Activated T-cell treated with anti-CD3 and anti-CD28 coated beads for 48 hours (primary cell): ENCODE measurements around the gene TRIP13.

Experiments used
- DNase-seq: peaks from one replicate; pipeline ENCODE4 v3.0.0-alpha.2; 2020; ENCODE audit warnings: low read depth

TRIP13 gene

DNA sequence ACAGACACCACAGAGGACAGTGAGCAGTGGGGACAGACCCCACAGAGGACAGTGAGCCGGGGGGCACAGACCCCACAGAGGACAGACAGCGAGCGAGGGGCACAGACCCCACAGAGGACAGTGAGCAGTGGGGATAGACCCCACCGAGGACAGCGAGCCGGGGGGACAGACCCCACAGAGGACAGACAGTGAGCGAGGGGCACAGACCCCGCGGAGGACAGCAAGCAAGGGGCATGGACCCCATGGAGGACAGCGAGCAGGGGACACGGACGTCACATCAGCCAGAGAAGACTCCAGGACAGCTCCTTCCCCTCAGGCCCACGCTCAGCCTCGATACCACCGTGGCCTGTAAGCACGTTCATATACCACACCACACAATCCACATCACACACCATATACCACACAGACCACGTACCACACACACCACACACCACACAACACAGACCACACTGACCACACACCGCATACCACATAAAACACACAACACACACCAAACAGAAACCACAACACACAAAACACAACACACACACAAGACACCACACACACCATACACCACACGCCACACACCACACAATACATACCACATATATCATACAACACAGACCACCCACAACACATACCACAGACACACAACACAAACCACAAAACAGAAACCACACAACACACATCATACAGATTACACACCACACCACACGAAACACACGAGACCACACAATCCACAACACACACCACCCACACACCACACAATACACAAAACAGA lies 36.7 kb upstream of the TRIP13 start:
- DNase-seq = no peak

DNA sequence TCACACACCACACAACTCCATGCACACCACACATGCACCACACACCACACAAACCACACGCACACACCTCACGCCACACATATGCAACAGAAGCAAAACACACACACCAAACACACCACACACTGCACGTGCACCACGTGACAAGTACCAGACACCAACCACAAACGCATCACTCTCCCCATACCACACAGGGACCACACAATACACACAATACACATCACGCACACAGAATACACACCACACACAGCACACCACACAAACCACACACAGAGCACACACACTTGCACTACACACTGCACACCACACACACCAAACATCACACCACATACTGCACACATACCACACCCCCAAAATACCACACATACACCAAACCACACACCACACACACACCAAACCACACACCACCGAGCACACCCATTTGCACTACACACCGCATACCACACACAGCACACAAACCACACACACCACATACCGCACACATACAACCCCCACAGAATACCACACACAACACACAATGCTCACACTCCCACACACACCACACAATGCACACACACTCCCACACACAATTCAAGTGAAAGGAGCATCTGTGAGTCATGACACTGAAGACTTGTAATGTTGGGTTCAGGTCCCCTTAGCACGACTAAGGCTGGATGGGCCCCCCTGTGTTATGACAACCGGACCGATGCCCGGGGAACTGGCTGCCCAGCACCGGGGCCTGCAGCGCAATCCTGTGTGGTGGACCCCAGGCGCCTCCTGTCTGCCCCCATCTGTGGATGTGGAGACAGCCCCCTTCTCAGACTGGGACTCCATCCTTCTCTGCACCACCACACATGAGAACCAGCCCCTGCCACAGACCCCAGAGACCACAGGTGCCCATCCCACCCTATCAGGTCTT lies 35.9 kb upstream of the TRIP13 start:
- DNase-seq = no peak

DNA sequence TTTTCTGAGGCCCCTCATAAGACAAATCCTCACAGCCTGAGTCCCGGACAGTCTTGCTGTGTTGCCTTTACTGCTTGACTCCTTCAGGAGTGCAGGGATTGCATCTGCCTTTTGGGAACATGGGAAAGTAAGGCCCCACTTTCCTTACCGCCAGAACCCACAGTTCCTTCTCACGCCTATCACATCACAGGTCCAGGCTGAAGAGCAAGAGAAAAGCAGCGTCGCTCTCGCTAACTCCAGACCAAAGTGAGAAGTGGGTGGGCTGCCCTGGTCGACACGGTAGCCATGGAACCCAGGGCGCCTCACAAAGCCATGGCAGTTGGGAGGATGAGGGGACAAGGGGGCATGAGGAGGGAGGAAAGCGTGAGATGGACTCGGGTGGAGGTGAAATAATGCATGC lies 34.0 kb upstream of the TRIP13 start:
- no peak for DNase-seq

DNA sequence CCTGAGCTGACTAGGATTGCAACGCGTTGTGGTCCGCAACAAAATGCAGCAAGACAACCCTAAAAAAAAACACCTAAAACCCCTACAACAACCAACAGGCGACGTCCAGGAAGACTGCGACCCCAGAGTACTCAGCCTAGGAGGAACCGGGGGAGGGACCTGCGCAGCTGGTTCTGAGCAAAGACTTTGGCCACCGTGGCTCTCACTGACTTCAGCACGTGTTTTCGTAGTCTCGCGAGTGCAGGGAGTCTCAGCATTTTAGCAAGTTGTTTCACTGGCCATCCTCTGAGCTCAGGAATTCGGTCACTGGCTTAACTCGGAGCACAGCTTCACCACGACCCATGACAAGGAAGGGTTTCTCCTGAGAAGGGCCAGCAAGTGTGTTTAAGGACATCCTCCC lies 33.3 kb upstream of the TRIP13 start:
- no peak for DNase-seq

DNA sequence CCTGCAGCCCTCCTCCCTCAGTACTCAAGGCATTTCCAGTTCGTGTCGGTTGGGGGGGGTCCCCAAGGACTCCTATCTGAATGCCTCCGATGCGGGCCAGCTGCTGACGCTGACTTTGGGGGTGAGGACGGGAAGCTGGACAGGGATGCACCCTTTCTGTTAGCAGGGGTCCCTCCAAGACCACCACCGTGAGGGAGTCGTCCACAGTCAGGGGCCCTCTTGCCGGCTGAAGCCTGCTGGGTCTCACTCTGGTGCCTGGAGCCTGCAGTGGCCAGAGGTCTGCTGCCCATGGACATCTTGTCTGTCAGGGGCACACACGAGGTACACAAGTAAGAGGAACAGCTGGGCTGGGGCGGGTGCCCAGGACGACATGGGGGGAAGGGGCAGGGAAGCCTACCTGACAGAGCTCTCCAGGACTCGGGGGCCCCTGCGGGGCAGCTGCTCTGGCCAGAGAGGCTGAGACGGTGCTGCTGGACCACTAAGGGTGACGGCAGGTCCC lies 32.8 kb upstream of the TRIP13 start:
- no peak for DNase-seq

DNA sequence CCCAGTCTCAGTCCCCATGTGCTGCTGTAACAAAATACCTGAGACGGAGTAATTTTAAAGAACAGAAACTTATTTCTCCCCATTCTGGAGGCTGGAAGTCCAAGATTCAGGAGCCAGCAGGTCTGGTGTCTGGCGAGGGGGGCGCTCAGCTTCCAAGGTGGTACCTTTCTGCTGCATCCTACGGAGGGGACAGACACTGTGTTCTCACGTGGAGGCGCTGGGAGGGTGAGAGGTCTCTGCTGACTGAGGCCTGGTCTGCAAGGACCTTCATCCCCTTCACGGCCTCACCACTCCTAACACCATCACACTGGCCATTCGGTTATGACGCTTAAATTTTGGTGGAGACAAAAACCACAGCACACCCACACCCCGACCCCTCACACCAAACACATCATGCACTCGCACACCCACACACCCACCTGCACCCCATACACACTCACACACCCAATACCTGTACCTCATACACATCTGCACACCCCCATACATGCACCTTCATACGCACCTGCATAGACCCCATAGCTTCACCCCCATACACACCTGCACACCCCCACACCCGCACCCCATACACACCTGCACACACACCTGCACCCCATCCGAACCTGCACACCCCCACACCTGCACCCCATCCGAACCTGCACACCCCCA lies 32.1 kb upstream of the TRIP13 start:
- no peak for DNase-seq

DNA sequence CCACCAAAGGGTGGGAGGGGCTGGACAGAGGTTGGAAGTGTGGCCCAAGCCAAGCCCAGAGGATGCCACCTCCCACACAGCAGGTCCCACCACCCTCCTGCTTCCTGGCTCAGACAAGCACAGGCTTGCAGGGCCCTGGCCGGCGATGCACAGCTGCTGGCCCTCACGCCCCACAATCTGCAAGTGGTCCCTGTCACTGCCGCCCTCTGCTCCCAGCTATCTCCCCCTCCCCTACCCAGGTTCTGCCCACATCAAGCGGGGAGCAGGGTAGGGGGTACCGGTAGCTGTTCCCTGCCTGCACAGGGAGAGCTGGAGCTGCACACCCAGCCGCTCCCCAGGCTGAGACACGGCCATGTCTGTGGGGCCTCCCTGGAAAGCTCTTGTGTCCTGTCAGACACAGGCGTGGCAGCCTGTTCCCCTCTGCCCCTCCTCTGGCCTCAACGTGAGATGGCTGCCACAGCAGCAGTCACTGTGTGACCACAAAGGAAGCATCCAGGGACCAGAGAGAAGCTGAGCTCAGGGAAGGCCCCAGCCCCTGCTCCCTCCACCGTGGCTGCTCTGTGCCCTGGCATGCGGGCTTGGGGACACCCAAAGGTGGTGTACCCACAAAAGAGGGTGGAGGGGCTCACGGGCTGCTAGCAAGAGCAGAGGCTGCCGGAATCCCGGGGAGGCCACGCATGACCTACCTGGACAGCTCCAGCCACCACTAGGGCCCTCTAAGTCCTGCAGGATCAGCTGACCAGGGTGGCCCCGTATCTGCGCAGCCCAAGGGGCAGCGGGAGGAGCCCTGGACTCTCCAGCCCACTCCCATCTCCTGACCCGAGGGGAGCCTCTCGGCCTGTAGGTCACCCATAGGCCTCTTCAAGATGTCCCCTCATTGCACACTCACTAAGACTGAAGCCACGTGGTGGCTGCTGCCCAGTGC lies 31.0 kb upstream of the TRIP13 start:
- no peak for DNase-seq

DNA sequence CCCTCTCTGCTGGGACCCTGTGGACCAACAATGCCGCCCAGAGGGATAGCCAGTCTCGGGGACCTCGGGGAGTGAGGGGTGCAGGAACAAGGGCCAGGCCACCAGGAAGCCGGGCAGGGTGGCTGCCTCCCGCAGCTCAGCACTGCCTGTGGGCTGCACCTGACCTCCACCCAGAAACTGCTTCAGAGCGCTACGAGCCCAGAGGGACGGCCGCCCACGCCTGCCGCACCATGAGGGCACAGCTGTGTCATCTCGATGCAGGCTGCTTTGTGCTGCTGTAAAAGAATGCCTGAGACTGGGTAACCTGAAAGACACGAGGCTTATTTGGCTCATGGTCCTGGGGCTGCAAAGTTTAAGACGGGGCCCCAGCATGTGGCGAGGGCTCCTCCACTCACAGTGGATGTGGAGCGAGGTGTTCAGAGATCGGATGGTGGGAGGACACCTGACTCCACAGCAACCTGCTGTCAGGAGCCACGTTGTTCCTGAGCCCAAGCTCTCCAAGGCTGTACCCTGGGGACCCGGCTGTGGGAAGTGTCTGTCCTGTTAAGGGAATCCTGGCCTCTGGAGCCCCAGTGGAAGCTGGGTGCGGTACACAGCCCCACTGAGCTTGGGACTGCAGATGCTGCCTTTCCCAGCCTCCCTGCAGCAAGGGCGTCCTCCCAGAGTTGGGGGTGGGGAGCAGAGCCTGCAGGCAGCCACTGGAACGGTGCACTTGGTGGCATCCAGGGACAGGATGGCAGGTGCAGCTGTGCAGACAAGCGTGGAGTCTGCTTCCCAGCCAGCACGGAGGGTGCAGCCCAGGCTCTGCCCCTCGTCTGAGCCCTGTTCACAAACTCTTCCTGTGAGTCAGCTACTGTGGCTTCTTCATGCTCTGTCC lies 30.1 kb upstream of the TRIP13 start:
- DNase-seq = no peak

DNA sequence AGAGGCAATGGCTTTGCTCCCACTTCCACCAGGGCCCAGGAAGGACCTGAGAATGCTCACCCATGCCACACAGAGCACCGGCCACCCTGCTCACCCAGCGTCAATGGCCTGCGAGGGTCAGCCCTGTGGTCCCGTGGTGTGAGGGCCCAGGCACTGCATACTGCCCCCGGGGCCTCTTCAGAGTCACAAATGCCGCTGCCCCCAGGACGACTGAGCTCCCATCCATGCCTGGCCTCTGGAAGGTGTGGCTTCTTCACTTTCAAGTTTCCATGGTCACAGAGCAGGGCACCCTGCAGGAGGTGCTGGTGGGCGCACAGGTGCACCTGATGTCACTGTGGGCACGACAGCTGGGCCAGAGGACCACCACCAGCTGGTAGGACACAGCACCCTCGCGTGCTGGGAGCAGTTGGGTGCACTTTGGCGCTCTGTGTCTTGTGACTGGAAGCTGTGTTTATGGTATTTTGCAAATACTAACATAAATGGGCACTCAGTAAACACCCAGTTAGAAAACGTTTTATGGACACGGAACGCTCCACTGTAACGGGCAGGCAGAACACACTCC lies 29.4 kb upstream of the TRIP13 start:
- DNase-seq = no peak

DNA sequence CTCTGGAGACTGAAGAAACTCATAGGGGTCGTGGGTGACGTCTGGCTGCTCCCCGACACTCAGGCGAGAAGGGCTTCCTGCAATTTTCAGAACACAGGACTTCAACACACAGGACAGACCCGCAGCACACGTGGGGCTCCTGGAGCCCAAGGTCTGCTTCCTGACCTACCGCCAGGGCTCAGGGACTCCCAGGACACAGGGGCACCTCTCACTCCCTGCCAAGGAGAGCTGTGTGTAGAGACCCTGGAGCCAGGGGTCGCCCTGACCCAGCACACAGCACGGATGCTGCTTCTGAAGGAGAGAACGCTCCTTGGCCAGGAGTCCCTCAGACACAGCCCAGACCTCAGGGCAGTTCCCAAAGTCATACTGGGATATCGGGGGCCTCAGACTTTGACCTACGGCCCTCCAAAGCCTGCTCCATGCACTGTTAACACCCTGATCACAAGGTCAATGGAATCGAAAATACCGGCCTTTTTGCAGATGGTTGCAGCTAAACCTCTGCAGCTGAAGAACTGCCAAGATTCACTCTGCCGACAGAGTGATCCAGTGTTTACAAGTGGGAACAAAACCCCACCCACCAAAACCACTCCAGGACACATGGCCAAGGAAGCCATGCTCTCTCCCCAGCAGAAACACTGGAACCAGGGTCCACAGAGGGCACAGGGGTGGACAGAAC lies 28.1 kb upstream of the TRIP13 start:
- no peak for DNase-seq

DNA sequence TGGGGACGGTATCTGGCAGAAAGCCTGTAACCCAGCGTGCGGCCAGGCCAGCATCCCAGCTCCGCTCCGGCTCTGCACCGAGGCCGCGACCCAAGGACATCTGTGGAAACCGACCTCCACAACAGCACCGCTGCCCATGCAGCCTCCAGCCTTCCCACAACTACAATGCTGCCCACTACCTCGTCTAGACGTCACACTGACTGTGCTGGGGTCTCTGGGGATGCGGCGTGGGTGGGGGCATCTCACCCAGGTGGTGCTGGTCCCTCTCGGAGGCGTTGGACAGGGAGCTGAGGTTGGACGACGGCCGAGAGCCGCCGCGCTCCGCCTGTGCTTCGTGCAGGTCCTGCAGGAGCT lies 27.5 kb upstream of the TRIP13 start:
- DNase-seq = no peak

DNA sequence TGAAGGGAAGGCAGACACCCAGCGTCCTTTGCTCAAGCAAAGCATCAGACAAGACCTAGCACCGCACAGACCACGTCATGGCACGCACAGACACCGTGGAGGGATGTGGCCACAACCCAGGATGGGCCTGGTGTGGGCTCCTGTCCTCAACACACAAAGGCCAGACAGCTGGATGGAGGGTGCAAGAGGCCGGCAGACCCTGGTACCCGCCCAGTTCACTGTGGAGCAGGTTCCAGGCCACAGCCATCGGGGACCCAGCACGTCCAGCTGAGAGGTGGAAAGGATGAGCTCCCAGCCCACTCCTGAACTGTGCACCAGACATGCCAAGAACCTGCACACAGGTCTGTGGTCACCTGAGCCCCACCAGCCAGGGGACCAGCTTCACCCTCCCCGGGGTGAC lies 26.9 kb upstream of the TRIP13 start:
- no peak for DNase-seq

DNA sequence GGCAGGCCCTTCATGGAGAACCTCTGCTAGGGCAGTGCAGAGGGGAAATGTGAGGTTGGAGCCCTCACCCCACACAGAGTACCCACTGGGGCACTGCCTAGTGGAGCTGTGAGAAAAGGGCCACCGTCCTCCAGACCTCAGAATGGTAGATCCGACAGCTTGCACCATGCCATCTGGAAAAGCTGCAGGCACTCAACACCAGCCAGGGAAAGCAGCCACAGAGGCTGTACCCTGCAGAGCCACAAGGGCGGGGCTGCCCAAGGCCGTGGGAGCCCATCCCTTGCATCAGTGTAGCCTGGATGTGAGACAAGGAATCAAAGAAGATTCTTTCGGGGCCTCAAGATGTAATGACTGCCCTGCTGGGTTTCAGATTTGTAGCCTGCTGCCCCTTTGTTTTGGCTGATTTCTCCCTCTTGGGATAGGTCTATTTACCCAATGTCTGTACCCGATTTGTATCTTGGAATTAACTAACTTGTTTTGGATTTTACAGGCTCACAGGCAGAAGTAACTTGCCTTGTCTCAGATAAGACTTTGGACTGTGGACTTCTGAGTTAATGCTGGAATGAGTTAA lies 25.3 kb upstream of the TRIP13 start:
- no peak for DNase-seq

DNA sequence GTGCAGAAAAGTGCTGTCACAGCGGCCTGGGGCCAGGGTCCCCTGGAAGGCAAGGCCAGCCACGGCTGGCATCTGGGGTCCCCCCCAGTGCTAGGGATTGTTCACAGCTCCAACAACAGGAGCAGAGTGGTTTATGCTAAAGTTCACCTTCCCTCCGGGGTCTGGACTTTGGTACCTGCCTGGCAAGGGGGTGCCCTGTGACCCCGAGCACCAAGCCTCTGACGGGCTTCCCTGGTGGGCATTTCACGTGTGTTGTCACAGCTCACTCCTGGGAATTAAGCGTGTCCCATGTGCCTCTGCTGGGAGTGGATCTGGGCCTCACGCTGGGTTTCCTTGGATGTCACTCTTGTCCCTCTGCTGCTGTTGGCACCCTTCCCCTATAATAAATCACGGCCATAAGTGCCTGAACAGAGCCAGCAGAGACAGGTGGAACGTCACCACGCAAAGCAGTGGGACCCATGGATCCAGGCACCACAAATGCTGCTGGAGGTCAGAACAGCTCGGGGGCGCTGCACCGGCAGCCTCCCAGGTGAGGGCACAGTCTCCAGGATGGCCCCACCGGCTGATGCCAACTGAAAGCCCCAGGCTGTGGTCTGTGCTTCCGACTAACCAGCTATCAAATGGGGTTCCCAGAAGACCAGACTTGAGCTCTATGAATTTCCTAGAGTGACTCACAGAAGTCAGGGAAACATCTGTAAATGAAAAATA lies 24.1 kb upstream of the TRIP13 start:
- DNase-seq = no peak

DNA sequence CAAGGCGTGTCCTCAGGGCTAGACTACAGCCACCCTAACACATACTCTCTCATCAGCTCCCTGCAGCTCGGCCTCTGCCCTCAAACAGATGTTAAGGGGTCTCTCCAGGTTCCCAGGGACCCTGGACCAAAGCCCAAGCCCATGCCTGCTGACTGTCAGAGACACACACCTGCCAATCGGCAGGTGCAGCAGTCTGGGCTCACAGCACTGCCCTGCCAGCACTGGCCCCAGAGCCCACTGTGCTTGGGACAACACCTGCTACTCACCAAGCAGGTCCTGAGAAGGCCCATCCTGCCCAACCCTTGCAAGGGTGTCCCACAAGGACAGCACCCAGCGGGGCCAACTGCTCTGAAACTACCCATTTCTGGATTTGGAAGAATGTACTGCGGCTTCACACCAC lies 21.7 kb upstream of the TRIP13 start:
- no peak for DNase-seq

DNA sequence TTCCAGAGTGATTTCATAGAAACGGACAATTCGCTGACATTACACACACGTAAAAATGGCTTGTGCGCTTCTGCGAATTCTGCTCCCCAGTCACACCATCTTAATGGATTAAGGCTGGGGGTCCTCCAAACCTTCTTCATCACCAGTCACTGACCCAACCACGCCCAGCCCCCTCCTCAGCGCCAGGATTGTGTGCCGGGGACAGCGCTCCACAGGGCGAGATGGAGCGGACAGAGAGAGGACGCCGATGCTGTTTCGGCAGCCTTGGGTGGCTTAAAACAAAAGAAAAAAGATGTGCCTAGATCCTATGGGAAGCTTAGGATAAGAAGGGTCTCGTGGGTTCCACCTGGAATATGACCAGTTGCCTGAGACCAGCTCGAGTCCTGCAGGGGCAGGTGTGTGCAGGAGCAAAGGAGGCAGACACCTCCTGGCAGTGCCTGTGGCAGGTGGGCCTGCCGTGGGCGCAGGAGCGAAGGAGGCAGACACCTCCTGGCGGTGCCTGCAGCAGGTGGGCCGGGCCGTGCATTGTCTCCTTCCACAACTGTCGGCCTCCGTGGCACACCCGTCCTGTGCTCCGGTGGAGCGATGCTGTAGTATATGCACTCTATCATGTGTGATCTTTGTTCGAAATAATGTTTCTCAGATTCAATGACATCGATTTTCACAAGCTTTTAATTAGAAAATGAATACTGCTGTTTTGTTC lies 20.9 kb upstream of the TRIP13 start:
- no peak for DNase-seq

DNA sequence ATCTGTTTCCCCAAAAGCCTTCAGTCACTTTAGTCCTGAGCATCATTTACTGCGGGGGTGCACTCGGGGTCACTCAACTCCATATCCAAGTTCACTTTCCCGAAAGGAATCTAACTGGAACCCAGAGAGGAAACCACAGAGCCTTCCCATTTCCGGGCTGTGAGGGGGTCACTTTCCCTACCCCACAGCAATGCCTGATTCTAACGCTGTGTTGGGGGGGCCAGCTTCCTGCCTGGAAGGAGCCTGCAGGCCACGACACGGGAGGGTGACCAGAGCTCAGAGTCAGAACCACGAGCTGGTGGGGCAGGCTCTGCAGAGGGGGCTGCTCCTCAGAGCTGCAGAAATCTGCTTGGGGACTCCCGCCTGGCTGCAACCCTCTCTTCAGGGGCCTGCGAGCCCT lies 20.4 kb upstream of the TRIP13 start:
- DNase-seq = no peak

DNA sequence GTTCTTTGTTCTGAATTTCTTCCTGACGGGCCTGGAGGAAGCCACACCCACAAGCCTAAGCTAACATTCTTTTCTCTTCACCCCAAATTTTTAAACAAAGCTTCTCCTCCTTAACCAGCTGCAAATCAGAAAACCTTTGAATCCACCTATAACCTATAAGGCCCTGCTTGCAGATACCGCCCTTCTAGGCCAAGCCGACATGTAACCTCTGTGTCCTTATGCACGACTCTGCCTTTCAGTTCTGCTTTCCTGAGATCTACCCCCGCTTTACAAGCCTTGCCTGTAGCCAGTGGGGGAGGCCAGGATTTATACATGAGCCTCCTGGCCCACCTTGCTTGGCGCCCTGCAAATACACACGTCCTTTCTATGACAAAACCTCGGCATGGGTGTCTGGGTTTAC lies 19.4 kb upstream of the TRIP13 start:
- no peak for DNase-seq
